ENCODE data around the gene NT5M. TPM values are rescaled to one million over a fixed set of nuclear protein-coding genes. Genes with fewer than 3 reads are reported as not detected.

NT5M gene
- total and polyA plus RNA-seq, 9 of the 15 experiments (the other 6 are each of a cell fraction or from before 2014, with no cell fraction given) = 0.24 to 10.1 (median 3.4) TPM

DNA sequence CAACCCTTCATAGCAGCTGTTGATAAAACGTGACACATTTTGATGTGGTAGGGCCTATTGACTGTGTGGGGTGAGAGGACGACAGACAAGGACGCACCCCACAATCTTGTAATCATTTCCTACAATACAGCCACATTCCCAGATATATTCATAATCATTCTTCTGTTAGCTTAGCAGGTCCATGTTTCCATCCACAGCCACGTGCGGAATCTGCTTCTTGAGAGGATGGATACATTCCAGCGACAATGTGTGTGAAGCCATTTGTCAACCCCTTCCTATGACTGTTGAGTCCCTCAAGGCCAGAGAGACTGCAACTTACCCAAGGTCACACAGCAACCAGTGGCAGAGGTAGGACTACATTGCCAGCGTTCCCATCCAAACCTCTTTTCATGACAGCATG, 13.5 kb upstream of the NT5M start:
- no TSS peak for BruUV-seq (replicated peaks)
- WGBS (ENCODE audit: insufficient coverage, low coverage, missing lambda C conversion rate) = 56% methylated on average over 6 of the region's 7 CpGs

More for the DNA sequence above, 13.5 kb upstream of the NT5M start:
- no peaks in the 10 kb centered on the region for H3K9me1 ChIP-seq (ENCODE audit: control insufficient read depth, insufficient read depth, low read length)
- H3K27me3 ChIP-seq (ENCODE audit: control insufficient read depth in 2 of 2, insufficient read depth in 2 of 2, low read length in 2 of 2) = no peaks in the 10 kb centered on the region
- H4K20me1 ChIP-seq (replicated peaks; ENCODE audit: control insufficient read depth, insufficient read depth, low read length) = no peaks in the 10 kb centered on the region
- H3K9ac ChIP-seq (ENCODE audit: insufficient read depth in 1 of 2, low read depth in 2 of 2, low read length in 2 of 2) = no peak overlapping the region
- no peaks in the 10 kb centered on the region for H3K36me3 ChIP-seq (ENCODE audit: control insufficient read depth, insufficient read depth, low read length)
- ChIA-PET POLR2A (no interaction called here), CTCF (ENCODE audit: low intra/inter-chr PET ratio) (no interaction called here)
- ATAC-seq (no peak), FAIRE-seq (no peak), DNase-seq (ENCODE audit: extremely low read depth in 1 of 4, low spot score in 3 of 4) (no peak)
- H2AFZ ChIP-seq (ENCODE audit: low read depth, low read length) = peak overlapping the region; percentile 55
- no peaks in the 10 kb centered on the region for H3K79me2 ChIP-seq (ENCODE audit: control insufficient read depth, insufficient read depth, low read length)
- no peaks in the 10 kb centered on the region; a peak in 1 of 5 replicates for H3K4me1 ChIP-seq (replicated peaks in 1 of 2; ENCODE audit: control insufficient read depth in 2 of 2, insufficient read depth in 2 of 2, low read length in 2 of 2)
- H3K27ac ChIP-seq (ENCODE audit: extremely low read depth, low read depth, low read length) = no peak overlapping the region
- H3K4me2 ChIP-seq (ENCODE audit: insufficient read depth, low read length) = no peak overlapping the region
- H3K4me3 ChIP-seq = no peak overlapping the region
- in situ Hi-C loops (cut with MboI) = no loop called here
- intact Hi-C loops (cut with micrococcal nuclease) = no loop called here
- H3K9me3 ChIP-seq (replicated peaks; ENCODE audit: control insufficient read depth, insufficient read depth, low read depth, low read length) = no peaks in the 10 kb centered on the region
- TF ChIP-seq SRSF3 (IDR thresholded peaks at IDR 0.05; ENCODE audit: insufficient read depth, low read length) (no peak), KLF1 (tag; IDR thresholded peaks at IDR 0.05) (no peak), SP2 (IDR thresholded peaks at IDR 0.05; ENCODE audit: extremely low read depth, low read depth, low read length, poor library complexity, severe bottlenecking) (no peak), RBBP5 (IDR thresholded peaks at IDR 0.05; ENCODE audit: borderline replicate concordance, insufficient read depth, low read length, poor library complexity, severe bottlenecking) (no peak), RFX1 (IDR thresholded peaks at IDR 0.05) (no peak)
- TF ChIP-seq, protein P1, sequence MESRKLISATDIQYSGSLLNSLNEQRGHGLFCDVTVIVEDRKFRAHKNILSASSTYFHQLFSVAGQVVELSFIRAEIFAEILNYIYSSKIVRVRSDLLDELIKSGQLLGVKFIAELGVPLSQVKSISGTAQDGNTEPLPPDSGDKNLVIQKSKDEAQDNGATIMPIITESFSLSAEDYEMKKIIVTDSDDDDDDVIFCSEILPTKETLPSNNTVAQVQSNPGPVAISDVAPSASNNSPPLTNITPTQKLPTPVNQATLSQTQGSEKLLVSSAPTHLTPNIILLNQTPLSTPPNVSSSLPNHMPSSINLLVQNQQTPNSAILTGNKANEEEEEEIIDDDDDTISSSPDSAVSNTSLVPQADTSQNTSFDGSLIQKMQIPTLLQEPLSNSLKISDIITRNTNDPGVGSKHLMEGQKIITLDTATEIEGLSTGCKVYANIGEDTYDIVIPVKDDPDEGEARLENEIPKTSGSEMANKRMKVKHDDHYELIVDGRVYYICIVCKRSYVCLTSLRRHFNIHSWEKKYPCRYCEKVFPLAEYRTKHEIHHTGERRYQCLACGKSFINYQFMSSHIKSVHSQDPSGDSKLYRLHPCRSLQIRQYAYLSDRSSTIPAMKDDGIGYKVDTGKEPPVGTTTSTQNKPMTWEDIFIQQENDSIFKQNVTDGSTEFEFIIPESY (CRISPR knock-in tag; IDR thresholded peaks at IDR 0.05) = no peak

Measured in K562 (cell line).